GM12878 (cell line): ENCODE results near the gene UGT1A8.

Experiments used
- TARDBP ChIP-seq: IDR thresholded peaks from 2 replicates; pipeline ENCODE4 v1.6.1; 2016; ENCODE audit warnings: borderline replicate concordance
- TF ChIP-seq, protein P1 (sequence below), 3 experiments: IDR thresholded peaks in 2 of 3; conservative IDR thresholded peaks in 1 of 3; 2 replicates each; pipeline ENCODE4 v1.5.1; 2011; ENCODE audit warnings: low read depth in 3 of 3, low read length in 3 of 3, mild to moderate bottlenecking in 3 of 3, control low read depth in 2 of 3, moderate library complexity in 2 of 3, inconsistent platforms in 1 of 3, mixed read lengths in 1 of 3; ENCODE audit not compliant: control insufficient read depth in 2 of 3, insufficient read depth in 1 of 3; ENCODE audit errors: extremely low read depth in 1 of 3

- no peak for TF ChIP-seq TARDBP
- TF ChIP-seq, protein P1, sequence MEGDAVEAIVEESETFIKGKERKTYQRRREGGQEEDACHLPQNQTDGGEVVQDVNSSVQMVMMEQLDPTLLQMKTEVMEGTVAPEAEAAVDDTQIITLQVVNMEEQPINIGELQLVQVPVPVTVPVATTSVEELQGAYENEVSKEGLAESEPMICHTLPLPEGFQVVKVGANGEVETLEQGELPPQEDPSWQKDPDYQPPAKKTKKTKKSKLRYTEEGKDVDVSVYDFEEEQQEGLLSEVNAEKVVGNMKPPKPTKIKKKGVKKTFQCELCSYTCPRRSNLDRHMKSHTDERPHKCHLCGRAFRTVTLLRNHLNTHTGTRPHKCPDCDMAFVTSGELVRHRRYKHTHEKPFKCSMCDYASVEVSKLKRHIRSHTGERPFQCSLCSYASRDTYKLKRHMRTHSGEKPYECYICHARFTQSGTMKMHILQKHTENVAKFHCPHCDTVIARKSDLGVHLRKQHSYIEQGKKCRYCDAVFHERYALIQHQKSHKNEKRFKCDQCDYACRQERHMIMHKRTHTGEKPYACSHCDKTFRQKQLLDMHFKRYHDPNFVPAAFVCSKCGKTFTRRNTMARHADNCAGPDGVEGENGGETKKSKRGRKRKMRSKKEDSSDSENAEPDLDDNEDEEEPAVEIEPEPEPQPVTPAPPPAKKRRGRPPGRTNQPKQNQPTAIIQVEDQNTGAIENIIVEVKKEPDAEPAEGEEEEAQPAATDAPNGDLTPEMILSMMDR (IDR thresholded peaks at IDR 0.05 in 2 of 3, conservative IDR thresholded peaks at IDR 0.05 in 1 of 3; ENCODE audit: control insufficient read depth in 2 of 3, extremely low read depth in 1 of 3, insufficient read depth in 1 of 3, low read depth in 3 of 3, low read length in 3 of 3): no peak
Observed at GRCh38 chr2:233761040-233761769, 143.8 kb downstream of the UGT1A8 start.
